Nephron progenitor cell (in vitro differentiated cells): Measurements from ENCODE around the gene RCC2.

ENCODE experiments used
- DNase-seq: peaks from one replicate; pipeline ENCODE4 v3.0.0; 2021
- H3K27ac Mint-ChIP-seq: 2 replicates; pipeline ENCODE4 v1.8.0; 2021; ENCODE audit warnings: mild to moderate bottlenecking, moderate library complexity, mixed read lengths
- H3K27me3 Mint-ChIP-seq: 2 replicates; pipeline ENCODE4 v1.8.0; 2021; ENCODE audit warnings: mild to moderate bottlenecking, low read depth, mixed read lengths; ENCODE audit not compliant: poor library complexity
- H3K36me3 Mint-ChIP-seq: 2 replicates; pipeline ENCODE4 v1.8.0; 2021; ENCODE audit warnings: low read depth, mixed read lengths
- H3K4me1 Mint-ChIP-seq: 2 replicates; pipeline ENCODE4 v1.8.0; 2021; ENCODE audit warnings: mixed read lengths
- H3K4me3 Mint-ChIP-seq: 2 replicates; pipeline ENCODE4 v1.8.0; 2021; ENCODE audit warnings: mild to moderate bottlenecking, moderate library complexity, mixed read lengths
- H3K9me3 Mint-ChIP-seq: 2 replicates; pipeline ENCODE4 v1.8.0; 2021; ENCODE audit warnings: mild to moderate bottlenecking, moderate library complexity, mixed read lengths
- CTCF ChIP-seq: fragments of 200-600 bp; sonication (generic); IDR thresholded peaks from 2 replicates; pipeline ENCODE4 v1.5.0; 2021; ENCODE audit warnings: antibody characterized with exemption

Gene RCC2

GRCh38 chr1:17400725-17401341 lies 38.6 kb downstream of the RCC2 start:
- no peak for TF ChIP-seq CTCF
- H3K27ac Mint-ChIP-seq = peak overlapping the region; percentile 65
- H3K27me3 Mint-ChIP-seq = peaks cover 15% of the 10 kb centered on the region
- DNase-seq = peak; percentile 18
- H3K36me3 Mint-ChIP-seq = no peaks in the 10 kb centered on the region
- peaks cover 30% of the 10 kb centered on the region for H3K4me1 Mint-ChIP-seq
- H3K4me3 Mint-ChIP-seq = no peak overlapping the region
- no peaks in the 10 kb centered on the region for H3K9me3 Mint-ChIP-seq

DNA sequence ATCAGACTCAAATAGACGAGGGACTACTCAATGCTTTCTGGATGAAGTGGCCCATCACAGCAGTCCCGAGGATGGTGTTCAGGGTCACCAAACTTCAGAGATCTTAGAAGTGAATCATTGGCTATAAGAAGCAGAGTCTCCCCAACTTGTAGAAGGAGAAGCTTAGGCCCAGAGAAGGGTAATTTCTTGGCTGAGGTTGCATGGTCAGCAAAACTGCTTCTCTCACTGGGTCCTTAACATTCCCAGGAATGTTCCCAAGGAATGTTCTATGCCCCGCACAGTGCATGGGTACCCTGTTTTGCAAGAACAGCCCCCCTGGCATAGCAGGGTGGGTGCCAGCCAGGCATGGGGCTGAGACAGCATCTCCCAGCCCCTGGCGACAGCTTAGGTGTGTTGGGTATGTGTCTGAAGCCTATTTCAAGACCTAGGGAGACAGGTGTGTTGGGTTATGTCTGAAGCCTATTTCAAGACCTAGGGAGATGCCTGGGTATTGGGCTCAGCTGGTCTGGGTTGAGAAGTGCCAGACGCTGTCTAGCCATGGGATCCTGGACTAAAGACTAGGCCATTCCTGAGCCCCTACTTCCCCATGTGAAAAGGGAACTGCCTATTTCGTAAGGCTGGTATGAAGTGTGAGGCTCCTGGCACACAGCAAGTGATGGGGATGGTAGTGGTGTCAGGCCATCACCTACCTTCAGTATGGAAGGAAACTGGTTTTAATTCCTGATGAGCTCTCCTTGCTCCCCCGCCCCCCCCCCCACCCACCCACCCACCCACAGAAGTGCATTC lies 41.4 kb downstream of the RCC2 start:
- Mint-ChIP-seq H3K4me1 (peaks cover 13% of the 10 kb centered on the region), H3K27ac (no peak overlapping the region), H3K27me3 (peaks cover 24% of the 10 kb centered on the region), H3K36me3 (no peaks in the 10 kb centered on the region), H3K4me3 (no peak overlapping the region), H3K9me3 (no peaks in the 10 kb centered on the region)
- TF ChIP-seq CTCF = no peak
- DNase-seq = no peak

- Mint-ChIP-seq H3K36me3 (no peaks in the 10 kb centered on the region), H3K4me1 (no peaks in the 10 kb centered on the region), H3K27ac (no peak overlapping the region), H3K4me3 (no peak overlapping the region), H3K27me3 (peaks cover 40% of the 10 kb centered on the region), H3K9me3 (no peaks in the 10 kb centered on the region)
- no peak for DNase-seq
- TF ChIP-seq CTCF = no peak
Measured at GRCh38 chr1:17393230-17393629, 46.2 kb downstream of the RCC2 start.

GRCh38 chr1:17392199-17392740 lies 47.2 kb downstream of the RCC2 start:
- Mint-ChIP-seq H3K27me3 (peaks cover 41% of the 10 kb centered on the region), H3K9me3 (no peaks in the 10 kb centered on the region), H3K4me1 (no peaks in the 10 kb centered on the region), H3K36me3 (no peaks in the 10 kb centered on the region), H3K27ac (no peak overlapping the region), H3K4me3 (no peak overlapping the region)
- no peak for DNase-seq
- TF ChIP-seq CTCF = no peak

- Mint-ChIP-seq H3K9me3 (no peaks in the 10 kb centered on the region), H3K27me3 (peaks cover 46% of the 10 kb centered on the region), H3K4me3 (no peak overlapping the region), H3K4me1 (peaks cover 4% of the 10 kb centered on the region), H3K36me3 (no peaks in the 10 kb centered on the region), H3K27ac (no peak overlapping the region)
- no peak for TF ChIP-seq CTCF
- DNase-seq = no peak
Measured at GRCh38 chr1:17381161-17381560, 58.3 kb downstream of the RCC2 start.
